Measurements from ENCODE around the gene ARHGAP25.

- TF ChIP-seq EZH2phosphoT487 (IDR thresholded peaks at IDR 0.05; ENCODE audit: borderline replicate concordance) (no peak), SIN3A (IDR thresholded peaks at IDR 0.05; ENCODE audit: low read depth) (no peak), EZH2 (IDR thresholded peaks at IDR 0.05) (no peak), CTCF (IDR thresholded peaks at IDR 0.05 in 2 of 3, conservative IDR thresholded peaks at IDR 0.05 in 1 of 3; ENCODE audit: borderline replicate concordance in 1 of 3, insufficient read depth in 1 of 3, low read depth in 2 of 3, low read length in 2 of 3) (no peak), MAX (IDR thresholded peaks at IDR 0.05) (no peak), POLR2A (IDR thresholded peaks at IDR 0.05; ENCODE audit: borderline replicate concordance, extremely low read depth, insufficient read depth, insufficient read length) (no peak), SP1 (IDR thresholded peaks at IDR 0.05; ENCODE audit: low read depth) (no peak), YY1 (IDR thresholded peaks at IDR 0.05; ENCODE audit: extremely low read depth, insufficient replicate concordance, low read depth, low read length) (no peak)
Measured at GRCh38 chr2:68736086-68736485, 1.5 kb downstream of the ARHGAP25 start.
